HG03432 (cell line): ENCODE results near the gene SMC3.

Experiments used
- ATAC-seq: cut with Tn5 transposase; IDR thresholded peaks from one replicate; pipeline ENCODE4 v1.9.1; 2021; ENCODE audit warnings: mild to moderate bottlenecking, moderate library complexity; ENCODE audit not compliant: unreplicated experiment

The SMC3 gene

DNA sequence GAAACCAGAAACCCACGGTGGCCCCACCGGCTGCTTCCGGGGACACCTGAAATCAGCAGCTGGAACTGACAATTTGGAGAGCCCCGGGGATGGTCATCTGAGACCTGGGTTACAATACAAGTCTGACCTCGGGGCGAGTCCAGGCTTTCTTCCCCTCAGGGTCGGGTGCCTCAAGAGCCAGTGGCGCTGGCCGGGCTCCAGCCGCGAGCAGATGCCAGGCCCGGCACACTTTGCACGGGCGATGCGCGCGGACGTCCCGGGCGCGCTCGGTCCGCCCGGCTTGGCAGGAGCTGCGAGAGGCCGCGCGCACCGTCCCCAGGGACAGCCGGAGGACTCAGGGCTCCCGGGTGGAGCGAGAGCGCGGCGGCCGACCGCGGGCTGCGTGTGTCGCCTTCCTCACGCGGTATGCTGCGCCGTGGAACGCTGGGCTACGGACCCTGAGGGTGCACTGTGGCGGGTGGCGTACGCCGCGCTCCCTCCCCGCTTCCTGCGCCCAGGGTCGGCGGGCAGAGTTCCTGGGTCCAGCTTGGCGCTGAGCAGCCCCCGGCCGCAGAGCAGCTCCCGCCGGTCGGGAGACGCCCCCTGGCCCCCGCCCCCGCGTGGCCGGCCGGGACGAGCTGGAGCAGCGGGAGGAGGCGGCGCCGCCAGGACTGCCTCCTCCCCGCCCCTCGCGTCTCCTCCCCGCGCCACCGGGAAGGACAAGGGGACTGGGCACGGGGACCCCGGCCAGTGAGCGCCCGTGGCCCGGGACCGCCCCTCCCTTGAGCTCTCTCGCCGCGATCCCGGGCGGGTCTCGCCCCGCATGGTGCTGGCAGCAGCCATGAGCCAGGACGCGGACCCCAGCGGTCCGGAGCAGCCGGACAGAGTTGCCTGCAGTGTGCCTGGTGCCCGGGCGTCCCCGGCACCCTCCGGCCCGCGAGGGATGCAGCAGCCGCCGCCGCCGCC lies 76.4 kb downstream of the SMC3 start, which contains the start of gene RBM20:
RBM20 (plus strand) TSS at position 684 of the 945 bp plus-strand sequence; CDS start at position 803, 119 bp downstream.
- peak; percentile 57 for ATAC-seq

DNA sequence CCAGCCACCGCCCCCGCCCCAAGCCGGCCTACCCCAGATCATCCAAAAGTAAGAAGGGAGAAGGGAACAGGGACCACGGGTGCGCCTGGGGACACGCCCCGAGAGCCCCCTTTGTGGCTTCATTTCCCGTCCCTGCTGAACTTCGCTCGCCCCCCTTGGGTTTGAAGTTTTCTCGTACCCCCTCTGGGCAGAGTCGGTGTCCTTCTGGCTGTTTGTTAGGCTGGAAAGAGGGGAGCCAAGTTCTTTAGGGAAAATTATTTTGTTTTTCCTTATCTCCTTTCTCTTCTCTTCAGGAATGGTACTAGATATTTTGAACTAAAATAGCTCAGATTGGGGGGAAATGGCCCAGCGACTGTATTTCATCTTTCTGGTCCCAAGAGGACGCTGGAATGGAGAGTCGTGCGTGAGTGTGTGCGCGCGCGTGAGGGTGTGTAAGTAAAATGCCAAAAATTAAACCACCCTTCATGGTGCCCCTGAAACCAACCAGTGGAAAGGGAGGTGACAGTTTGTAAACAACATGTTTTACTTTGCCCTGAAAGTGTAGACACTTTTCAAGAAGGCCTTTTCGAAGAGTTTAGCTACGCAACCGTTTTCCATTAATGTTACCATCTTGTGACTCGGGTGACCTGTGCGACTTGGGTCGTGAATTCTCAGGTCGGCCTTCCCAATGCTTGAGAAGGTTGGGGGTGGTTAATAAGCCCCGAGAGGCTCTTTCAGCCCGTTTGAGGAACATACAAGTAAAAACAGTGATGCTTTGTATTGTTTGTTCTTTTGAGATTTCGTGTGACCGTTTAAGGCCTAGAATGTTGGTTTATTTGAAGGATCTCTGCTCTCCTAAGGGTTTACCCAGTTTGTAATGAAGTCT lies 77.3 kb downstream of the SMC3 start:
- ATAC-seq, result no peak

DNA sequence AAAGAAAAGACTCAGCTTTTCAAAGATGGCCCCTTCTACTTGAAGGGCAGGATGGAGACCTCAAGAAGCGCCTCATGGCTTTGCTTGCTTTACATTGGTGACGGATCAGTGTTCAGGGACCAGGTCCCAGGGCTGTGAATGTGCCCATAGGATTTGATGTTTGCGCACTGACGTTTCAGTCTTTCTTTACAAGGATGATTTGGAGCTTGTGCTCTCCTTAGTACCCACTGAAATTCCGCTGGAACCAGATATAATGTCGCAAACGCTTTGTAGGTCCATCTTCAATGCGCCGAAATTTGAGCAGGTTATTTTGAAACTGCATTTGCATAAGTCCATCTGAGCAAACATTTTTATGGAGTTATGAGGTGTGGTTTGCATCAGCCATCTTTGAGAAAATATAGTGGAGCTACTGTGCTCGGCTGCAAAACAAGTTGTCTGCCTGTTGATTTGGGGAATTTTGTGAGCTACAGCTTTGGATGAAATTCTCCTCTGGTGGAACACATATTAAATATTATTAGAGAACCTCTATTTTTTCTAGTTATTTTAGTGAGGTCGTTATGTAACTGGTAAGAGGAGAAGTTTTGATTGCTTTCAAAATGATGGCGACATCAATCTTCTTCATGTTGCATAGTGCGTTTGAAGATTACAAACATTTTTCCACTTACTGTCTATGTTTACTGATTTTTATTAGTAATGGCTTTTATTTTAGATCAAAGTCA lies 79.1 kb downstream of the SMC3 start:
- ATAC-seq, result no peak

DNA sequence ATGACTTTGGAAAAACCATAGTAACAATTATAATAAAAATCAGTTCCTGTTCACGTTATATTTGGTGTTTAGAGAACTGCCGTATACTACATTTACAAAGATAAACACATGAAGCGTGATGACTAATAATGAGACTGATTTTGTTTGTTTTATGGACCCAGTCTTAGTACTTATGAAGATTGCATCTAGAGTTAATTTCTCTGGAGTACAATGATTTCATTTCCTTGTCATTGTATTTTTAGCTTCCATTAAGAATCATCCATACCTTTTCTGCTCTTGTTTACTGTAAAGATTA lies 79.6 kb downstream of the SMC3 start:
- no peak for ATAC-seq

DNA sequence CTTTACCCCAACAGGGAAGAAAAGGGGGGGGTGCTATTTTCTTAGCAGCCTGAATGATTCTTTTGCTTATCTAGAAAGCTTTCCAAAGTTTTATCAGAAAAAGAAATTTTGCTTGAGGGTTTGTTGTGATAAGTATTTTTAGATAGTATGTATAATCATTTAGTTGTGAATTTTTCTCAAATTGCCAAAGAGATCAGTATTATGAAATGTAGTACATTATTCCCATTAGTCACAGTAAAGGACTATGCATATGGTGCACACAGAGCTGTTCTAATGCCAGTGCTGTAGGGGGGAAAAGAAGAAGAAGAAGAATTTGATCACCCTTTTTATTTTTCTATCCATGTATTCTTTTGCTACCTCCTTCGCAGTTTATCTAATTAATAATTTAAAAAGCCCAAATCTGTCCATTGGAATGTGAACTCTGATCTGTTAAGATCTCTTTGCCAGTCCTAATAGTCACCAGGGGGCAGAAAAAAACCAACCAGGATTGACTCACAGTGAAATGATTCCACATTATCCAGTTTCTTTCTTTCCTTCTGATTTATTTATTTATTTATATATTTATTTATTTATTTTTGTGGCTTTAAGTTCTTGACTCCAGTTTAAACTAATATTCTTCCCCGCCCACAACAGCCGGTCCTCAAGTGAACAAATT lies 81.3 kb downstream of the SMC3 start:
- ATAC-seq, result no peak

DNA sequence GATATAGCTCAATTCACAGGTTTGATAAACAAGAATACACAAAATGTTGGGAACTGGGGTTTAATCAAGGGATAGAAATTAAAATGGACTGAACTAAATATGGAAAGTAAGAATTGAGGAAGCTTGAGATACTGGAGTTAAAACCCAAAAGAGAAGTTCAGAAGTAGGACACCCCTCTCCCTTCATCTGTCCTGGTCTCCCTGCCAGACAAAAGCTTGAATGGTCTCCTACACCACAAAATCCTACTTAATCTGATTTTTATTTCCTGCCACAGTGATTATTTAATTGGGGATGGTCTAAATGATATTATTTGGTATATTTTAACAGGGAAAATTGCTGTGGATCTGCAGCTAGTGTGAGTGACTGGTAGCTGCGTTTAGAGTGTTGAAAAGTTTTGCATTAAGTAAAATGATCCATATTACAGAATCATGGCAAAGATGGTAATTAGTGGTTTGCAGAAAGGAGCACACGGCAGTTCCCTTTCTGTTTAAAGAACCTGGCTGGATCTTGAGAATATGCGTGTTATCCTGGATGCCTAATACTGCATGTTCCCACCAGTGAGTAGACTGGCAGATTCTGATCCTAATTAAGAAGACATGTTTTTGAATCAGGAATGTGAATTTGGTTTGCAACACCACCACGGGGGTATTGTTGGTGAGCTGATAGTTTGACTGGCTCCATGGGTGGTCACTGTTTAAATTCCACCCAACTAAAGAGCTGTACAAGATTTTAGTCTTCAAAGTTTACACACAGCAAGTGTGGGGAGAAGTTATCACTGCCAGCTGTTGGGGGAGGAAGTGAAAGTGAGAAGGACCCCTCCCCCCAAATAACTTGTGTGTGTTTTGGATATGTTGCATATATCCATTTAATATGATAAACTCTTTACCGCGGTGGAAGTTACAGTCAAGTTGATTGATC lies 82.1 kb downstream of the SMC3 start:
- no peak for ATAC-seq

DNA sequence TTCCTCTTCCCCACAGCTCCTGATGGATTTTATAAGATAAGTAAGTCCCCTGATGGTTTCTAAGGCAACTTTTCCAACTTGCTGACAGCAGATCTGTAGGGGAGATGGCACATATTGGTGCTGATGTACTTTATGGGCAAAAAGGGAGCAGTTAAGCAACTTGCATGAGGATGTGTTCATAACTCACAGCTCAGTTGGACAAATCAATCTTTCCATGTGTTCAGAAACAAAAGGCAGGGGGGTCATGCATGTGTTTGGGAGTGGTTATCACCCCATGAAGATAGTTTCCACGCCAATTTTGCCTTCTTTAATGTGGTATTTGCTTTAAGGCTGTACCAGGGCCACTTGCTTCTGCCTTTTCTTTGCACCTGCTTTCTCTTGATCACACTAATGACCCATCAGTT lies 82.8 kb downstream of the SMC3 start:
- ATAC-seq, result no peak

DNA sequence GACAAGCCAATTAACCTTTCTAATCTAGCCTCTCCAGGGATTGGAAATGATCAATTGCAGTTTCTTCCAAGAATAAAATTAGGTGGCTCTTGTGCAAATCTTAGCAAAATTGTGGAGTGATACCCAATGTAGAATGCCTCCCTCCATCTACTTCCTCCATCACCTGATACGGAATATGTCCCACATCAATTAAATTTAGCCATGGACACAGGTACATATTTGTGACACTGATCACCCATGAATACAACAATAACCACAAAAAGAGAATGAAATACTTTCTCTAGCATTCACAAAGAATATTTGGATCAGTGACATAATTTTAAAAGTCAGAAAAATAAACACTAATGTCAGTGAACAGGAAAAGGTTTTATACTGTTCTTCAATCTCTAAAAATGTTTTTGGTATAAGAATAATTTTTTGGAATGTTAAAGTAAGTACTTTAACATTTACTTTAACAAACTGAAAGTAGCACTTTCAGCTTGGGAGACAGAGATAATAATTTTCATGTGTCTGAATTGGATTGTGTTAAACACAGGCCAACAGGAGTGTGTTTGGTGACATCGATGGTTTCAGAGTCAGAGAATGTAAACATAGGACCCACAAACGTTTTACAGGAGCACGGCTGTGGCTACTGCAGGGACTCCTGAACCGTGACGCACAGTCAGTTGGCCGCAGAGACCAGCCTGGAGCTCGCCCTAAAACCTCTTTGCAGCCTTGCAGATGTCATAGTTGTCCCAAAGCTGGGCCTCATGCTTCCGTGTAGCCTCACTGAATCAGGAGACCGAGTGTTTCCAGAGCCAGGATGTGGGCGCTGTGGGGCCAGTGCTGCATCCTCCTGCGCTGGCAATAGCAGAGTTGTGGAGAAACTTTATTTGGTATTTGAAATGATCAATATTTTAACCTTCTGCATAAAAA lies 83.8 kb downstream of the SMC3 start:
- peak; percentile 93 for ATAC-seq

DNA sequence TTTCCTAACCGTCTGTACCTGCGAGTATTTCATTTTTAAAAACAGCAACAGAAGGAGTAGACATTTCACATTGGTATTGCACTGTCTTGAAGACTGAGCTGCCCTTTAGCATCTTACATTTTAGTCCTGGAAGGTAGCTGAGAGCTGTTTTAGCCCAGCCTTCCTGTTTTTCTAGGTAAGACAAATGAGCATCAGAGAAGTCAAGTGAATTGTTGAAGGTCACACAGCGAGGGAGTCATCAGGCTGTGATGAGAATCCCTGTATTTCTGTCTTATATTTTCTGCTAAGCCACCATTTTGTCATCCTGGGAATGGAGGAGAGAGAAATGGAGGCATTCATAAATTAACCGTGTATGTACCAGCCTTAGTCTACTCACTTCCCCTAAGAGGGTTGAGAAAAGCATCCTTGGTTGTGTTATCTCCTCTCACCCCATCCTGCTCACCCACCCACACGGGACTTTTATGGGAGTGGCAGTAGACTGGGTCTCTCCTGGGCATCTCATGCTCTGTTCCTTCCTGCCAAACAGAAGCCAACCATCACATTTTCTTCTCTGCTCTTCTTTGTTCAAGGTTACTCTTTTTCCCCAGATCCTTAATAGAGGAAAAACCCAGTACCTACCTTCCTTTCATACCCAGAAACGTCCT lies 85.1 kb downstream of the SMC3 start:
- peak; percentile 40 for ATAC-seq
